Measurements from ENCODE around the gene MCTP1.
"Not testable (repeated sequence)": the region's sequence is repeated elsewhere in the genome, so short reads cannot be mapped to it uniquely, and the experiment has no call there.

MCTP1 gene

DNA sequence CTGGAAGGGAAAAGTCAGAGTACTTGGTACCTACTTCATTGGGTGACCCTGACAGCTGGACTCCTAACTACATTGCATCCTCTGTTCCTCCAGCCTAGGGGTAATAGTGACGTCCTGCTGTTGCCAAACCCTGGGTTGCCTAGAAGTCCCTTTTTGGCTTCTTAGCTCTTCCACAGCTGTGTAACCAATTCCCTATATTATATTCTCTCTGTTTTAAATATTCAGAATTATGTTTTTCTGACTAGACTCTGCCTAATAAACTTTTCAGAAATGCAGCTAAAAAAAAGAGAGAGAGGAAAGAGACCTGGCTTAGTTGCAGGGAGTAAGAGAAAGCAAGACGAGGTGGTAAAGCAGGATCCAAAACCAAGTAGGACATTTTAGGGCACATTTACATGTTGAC lies 28.4 kb downstream of the MCTP1 start:
- FAIRE-seq (no peak), DNase-seq (ENCODE audit: insufficient read length, low spot score) (no peak)

DNA sequence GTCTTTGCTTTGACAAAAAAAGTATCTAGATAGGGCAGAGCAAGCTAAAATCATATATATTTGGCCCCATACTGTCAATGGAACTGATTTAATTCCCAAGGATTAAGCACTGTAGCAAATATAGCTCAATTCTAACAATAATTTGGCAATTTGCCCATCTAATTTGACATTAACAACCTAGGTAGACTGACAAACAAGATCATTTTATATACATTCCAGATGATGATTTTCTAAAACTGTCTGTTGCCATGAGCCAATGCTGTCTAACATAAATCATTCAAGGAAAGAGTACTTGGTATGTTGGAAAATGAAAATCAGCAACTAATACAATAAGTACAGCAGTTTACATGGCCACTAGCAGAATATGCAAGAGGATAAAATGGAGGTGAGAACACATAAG lies 32.1 kb downstream of the MCTP1 start:
- DNase-seq (ENCODE audit: insufficient read length, low spot score): no peak
- no peak for FAIRE-seq

DNA sequence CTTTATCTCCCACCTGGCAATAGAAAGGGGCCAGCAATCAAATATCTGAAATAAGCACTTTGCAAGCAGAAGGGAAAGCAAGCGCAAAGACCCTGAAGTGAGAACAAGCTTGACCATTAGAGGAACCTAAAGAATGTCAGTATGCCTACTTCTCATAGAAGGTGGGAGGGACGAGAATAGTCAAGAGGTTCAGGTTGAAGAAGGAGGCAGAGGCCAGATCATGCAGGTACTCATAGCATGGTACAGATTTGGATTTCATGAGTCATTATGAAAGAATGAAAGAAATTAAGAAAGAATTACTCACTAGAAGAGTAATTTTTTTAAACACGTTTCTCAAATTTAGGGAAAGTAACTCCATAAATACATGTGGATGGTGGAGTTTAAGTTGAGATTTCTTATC lies 33.7 kb downstream of the MCTP1 start:
- no peak for FAIRE-seq
- no peak for DNase-seq (ENCODE audit: insufficient read length, low spot score)

DNA sequence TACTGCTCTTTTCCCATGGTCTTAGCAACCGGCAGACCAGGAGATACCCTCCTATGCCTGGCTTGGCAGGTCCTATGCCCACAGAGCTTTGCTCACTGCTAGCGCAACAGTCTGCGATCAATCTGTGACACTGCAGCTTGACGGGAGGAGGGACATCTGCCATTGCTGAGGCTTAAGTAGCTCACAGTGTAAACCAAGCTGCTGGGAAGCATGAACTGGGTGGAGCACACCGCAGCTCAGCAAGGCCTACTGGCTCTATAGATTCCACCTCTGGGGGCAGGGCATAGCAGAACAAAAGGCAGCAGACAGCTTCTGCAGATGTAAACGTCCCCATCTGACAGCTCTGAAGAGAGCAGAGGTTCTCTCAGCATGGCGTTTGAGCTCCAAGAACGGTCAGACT lies 40.4 kb downstream of the MCTP1 start:
- FAIRE-seq (no peak), DNase-seq (ENCODE audit: insufficient read length, low spot score) (no peak)

DNA sequence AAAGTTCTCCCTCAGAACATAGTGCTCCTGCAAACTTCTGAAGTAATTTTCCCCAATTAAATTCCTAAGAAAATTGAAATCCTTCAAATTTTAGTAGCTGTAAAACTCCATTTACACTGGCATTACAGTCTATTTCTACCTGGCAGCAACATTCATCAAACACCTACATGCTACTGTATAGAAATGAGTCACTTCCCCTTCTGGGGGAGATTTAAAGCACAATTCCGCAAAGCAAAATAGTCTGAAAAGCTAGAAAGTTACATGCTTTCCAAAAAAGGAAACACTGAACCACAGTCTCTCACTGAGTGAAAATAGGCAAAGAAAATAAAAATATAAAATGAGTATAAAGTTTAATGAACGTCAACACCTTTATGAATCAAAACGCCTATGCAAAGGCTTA lies 43.3 kb downstream of the MCTP1 start:
- peak; percentile 61 for FAIRE-seq

DNA sequence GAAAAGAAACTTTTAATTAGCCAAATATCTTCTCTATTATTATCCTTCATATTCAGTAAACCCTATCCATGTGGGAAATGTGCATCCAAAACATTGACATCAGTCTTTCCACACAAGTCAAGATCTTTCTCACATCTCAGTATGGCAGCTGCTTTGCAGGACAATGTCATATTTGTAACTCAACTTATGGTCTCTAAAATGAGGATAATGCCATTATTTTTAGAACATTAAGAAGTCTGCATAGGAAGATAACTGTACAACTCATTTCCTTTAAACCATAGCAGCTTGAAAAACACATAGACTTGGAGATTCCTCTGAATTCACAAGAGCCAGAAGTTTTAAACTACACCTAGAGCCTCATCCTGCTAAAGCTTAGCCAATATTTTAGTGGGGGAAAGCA lies 43.7 kb downstream of the MCTP1 start:
- FAIRE-seq: peak; percentile 72
- DNase-seq (ENCODE audit: insufficient read length, low spot score): no peak

More for the DNA sequence above, 43.3 kb downstream of the MCTP1 start:
- peak; percentile 14 for DNase-seq (ENCODE audit: insufficient read length, low spot score)

DNA sequence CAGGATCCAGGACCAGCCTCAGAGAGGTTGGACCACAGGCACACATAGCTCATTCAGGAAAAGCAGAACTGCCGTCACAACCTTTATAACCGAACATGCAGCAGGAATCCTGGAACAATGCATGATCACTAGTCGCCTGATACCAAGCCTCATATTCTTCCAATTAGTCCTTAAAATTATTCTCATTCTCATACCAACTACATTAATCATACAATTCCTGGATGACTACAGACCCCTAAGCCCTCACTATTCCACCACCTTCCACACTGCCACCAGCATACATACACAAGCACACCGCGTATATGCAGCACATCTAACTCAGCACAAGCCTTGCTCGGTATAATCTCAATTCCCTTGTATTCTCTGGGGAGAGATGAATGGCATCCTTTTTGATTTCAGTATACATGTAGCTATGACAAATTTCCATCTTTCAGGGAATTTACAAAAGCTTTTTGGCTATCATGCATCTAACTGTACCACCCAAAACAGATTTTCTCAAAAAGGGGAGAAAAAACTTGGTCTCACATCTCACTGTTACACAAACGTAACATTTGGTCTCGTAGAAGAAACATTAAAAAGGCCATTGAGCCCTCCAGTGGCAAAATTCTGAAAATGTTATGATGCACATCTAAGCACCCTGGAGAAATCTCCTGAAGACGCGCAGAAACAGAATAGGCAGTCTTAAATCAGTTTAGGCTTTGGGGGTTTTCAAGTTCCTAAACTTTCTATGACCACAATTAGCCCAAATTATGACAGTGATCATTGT lies 46.2 kb downstream of the MCTP1 start:
- peak; percentile 71 for FAIRE-seq
- DNase-seq (ENCODE audit: insufficient read length, low spot score): no peak

DNA sequence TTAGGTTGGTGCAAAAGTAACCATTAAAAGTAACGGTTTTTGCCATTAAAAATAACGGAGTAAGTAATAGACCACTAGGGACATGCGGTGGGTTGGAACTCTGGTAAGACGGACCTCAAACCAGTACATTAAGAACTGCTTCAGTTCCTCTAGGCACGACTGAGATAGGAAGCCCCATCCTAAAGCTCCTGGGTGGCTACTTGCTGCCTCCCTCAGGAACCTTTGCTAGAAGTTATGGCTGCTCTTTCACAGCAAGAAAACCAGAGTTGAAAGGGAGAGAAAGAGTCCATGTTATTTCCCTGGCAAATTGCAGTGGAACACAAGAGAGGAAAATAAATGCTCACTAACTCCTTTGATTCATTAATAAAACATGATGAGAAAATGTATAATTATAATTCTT lies 47.6 kb downstream of the MCTP1 start:
- DNase-seq (ENCODE audit: insufficient read length, low spot score) (no peak), FAIRE-seq (no peak)

DNA sequence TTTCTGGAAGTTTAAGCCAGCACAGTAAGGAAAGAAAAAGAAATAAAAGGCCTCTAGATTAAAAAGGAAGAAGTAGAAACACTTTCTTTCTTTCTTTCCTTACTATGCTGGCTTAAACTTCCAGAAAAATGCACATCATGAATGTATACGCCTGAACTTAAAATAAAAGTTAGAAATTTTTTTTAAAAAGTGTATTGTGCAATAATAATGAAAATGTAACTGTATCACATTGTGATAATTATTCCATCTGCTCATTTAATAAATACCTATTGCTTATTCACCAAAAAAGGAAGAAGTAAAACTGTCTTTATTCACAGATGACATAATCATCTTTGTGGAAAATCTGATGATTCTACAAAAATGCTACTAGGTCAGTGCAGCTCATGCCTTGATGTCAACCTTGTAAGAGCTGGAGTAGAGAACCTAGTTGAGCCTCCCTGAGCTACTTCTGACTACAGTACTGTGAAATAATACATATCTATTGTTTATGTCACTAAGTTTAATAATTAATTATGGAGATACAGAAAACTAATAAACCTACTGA lies 49.4 kb downstream of the MCTP1 start:
- FAIRE-seq (no peak), DNase-seq (ENCODE audit: insufficient read length, low spot score) (no peak)

DNA sequence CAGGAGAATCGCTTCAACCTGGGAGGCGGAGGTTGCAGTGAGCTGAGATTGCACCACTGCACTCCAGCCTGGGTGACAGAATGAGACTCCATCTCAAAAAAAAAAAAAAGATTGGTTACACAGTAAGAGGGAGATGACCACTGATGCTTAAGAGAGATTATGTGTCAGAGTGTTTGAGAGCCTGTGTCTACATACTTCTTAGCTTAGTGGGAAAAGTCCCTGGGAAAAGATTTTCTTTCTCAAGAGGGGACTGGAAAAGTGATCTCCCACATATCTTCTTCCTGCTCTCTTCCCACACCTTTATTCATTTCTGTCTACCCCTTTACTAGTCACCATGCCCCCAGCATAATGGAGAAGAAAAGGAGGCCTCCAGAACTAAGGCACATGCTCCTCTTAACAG lies 55.2 kb downstream of the MCTP1 start:
- no peak for DNase-seq (ENCODE audit: insufficient read length, low spot score)
- no peak for FAIRE-seq

DNA sequence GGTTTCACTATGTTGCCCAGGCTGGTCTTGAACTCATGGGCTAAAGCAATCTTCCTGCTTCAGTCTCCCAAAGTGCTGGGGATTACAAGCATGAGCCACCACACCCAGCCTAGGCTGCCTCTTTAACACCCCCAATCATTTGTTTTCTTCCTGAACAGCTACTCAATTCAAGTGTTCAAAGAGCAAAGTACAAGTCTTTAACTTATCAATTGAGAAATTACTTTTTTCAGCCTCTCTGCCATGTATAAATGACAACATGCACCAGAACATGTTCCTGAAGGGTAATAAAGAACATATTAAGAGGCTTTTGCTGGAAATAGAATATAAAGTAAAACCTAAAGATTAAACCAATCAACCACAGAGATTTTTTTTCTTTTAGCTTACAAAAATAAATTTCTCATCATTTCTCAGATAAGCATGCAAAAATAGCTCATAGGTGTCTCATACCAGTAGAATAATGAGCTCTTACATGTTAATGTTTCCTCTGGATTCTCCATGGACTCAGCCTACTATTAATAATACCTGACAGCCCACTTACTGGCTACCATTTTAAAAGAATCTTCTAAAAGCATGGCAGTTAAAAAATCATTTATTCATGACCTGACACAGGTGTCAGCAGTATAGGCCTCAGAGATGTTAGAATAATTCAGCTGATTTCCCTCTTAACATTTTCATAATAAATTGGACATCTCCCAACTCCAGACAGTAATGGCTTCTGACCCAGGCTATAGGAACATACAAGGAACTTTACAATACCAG lies 60.0 kb downstream of the MCTP1 start:
- FAIRE-seq (no peak), DNase-seq (ENCODE audit: insufficient read length, low spot score) (no peak)

DNA sequence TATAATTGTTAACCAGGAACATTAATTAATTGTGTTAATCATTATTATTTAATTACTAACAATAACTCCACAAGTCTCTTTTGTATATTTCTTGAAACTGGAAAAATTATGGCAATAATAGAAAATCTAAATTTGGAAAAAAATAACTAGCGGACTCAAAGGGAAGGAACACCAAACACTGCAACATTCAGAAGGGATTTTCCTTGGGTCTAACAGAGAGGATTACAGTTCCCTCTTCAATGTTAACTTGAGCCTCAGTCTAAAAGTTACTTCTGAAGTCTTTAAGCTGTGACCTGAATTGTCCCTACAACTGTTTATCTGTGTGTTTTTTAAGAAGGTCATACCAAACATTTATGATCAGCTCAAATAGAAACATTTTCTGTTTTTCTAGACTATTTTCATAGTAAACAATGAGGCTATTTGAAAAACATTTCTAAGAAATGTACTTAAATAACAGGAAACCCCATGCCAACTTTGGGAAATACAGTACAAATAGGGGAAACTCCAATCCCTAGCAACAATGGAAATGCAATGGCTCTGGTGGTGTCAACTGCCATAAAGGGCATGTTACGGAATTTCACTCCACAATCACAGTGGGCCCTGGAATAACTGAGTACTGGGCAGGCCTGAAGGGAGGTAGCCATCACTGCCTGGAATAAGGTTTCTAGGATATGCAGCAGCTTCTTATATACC lies 61.2 kb downstream of the MCTP1 start:
- DNase-seq (ENCODE audit: insufficient read length, low spot score) (no peak), FAIRE-seq (no peak)

DNA sequence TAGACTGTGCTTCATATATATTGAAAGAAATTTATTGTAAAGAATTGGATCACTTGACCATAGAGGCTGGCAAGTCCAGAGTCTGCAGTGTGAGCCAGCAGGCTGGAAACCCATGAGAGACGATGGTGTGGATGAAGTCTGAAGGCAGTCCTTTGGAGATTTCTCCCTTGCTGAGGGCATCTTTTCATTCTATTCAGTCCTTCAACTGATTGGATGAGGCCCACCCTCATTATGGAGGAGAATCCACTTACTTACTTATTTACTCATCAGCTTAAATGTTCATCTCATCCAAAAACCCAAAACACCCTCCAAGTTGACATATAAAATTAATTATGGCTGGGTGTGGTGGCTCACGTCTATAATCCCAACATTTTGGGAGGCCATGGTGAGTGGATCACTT lies 62.1 kb downstream of the MCTP1 start:
- FAIRE-seq (no peak), DNase-seq (ENCODE audit: insufficient read length, low spot score) (no peak)

DNA sequence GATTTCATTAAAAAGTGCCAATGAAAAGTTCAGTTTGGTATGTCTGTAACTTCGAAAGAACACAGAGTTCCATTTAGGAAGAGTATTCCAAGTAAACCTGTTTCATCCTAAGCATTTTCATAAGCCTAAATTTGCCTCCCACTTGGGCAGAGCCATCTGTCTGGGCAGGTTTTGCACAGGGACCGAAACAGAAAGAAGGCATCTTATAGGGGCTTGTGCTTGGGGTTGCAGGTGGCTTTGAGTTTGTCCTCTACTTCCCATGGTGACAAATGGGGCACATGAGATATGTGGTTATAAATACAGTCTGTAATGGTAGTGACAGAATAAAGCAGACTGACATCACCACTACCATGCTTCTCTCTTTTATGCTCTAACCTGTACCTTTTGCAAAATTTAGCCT lies 63.7 kb downstream of the MCTP1 start:
- FAIRE-seq (no peak), DNase-seq (ENCODE audit: insufficient read length, low spot score) (no peak)

DNA sequence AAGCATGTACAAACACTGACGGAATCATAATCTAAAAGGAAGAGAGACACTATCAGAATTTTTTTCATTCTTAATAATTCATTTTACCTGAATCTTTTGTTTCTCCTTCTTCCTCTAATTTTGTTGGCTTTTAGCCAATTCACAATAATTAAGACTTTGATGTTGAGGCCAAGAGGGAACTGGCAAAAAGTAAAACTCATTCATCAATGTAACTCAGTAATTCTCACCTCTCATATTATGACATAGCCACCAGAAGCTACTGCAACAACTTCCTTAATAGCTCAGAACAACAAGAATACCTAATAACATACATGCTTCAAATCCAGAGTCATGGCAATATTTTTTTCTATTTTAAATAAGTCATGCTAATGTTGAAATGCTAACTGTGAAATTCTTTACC lies 64.5 kb downstream of the MCTP1 start:
- FAIRE-seq (peak; percentile 23), DNase-seq (ENCODE audit: insufficient read length, low spot score) (no peak)

DNA sequence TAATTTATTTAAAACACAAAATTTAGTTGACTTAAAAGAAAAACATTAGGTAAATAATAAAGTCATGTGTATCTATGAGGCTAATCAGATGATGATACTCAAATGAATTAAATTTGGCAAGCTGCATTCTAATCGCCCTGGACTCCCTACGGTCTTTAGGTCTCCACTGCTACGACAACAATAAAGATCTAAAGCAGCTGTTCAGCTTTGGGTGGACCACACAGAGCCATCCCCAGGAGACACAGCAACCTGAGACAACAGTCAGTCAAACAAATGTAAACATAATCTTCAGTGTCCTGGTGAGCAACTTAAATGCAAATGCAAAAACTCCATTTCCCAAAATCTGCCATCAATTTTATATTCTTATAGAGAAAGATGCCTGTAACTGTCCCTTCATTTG lies 65.5 kb downstream of the MCTP1 start:
- FAIRE-seq (no peak), DNase-seq (ENCODE audit: insufficient read length, low spot score) (no peak)

DNA sequence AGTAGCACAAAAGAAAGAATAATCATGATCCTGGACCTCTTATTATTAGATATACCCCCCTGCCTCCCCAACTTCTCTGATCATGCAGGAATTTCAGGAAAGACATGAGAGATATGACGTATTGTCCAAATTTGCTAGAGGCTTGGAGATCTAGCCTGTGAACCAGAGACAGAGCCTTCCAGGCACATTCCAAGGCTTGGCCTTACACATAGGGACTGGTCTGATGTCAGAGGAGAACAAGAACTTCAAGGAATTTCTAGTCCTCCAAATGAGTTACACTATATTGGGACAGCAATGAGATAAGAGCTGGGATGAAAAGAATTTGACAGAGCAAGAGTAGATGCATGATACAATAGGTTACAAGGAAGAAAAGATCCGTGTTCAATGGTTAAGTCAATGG lies 67.0 kb downstream of the MCTP1 start:
- no peak for FAIRE-seq
- no peak for DNase-seq (ENCODE audit: insufficient read length, low spot score)

DNA sequence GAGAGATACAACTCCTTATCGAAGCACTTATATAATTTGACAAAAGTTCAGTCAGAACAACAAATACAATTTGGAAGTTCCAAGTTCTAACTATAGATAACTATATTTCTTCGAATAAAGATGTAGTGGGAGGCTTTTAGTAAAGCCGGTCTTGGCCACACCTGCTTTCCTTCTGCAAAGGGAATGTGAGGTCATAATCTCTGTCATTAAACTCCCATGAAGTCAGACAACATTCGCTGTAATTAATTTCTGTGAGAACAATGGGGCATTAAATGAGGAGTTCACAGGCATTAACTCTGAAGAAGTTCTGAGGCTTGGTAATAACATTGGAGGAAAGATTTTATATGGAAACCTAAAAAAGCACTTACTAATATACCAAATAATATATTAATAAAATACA lies 67.5 kb downstream of the MCTP1 start:
- no peak for DNase-seq (ENCODE audit: insufficient read length, low spot score)
- no peak for FAIRE-seq

DNA sequence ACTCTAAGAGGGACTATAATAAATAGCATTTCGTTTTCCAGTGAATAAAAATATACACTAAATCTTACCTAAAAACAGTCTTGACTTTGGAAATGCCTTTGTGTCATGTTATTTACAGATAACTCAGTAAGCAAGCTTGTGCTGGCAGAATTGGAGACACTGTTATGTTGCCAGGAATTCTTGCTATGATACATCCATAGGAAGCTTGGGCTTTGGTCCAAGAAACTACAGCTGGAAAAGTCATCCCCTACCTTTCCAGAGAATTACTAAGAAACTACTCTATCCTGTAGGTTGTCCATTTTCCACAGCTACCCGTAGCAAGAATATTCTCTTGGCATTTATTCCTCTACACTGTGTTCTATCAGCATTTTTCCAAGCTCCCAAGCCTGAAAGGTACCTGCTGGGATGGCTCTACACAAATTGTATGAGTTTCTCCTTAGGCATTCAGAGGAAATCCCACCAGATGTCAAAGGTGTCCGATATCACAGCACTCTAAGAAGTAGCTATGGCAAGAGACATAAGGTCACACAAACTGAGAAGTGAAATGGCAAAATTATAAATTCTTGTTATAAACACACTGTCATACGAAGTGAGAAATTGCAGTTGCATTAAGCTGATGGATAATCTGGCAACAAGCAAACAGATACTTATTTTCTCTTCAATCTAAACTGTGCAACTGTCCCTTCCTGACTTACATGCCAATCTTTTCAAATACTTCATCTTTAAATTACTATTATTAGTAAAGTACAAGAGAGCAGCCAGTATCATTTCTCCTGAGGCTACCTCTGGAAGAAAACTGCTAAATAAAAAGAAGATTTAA lies 68.5 kb downstream of the MCTP1 start:
- DNase-seq (ENCODE audit: insufficient read length, low spot score) (no peak), FAIRE-seq (no peak)

DNA sequence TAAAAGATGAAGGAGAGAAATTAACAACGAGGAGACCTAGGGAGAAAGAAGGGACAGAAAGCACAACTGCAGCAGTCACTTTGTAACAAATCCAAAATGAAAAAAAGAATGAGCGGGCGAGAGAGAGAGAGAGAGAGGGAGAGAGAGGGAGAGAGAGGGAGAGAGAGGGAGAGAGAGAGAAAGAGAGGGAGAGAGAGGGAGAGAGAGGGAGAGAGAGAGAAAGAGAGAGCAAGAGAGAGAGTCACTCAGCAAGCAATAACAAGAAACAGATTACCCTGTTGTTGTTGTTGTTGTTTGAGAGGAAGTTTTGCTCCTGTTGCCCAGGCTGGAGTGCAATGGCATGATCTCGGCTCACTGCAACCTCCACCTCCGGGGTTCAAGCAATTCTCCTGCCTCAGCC lies 77.1 kb downstream of the MCTP1 start:
- not testable (repeated sequence) for FAIRE-seq; DNase-seq (ENCODE audit: insufficient read length, low spot score)

DNA sequence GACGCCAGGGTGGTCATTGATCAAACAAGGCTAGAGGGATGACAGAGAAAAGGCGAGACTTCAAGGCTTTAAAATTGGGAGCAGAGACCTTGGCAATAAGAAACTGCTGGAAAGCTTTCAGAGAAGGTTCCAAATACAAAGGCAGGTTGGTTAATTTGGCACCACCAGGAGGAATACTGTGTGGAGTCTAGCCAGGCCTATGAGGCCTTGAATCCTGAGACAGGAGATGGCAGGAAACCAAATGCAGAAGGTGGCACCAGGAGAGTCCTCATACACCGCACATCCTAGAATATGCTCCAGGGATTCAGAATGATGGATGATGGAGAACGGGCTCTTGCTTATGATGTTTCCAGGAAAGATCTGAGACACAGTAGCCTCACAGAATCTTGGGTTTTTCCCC lies 90.0 kb downstream of the MCTP1 start:
- DNase-seq (ENCODE audit: insufficient read length, low spot score): no peak

More for the DNA sequence above, 90.0 kb downstream of the MCTP1 start:
- FAIRE-seq: no peak
